Measurements from ENCODE around the gene PCGF3. TPM values are rescaled to one million over a fixed set of nuclear protein-coding genes. Genes with fewer than 3 reads are reported as not detected.

PCGF3 gene
- total RNA-seq, 4 donors from 2014 or later = 17.7 to 80.6 (median 53.4) TPM

DNA sequence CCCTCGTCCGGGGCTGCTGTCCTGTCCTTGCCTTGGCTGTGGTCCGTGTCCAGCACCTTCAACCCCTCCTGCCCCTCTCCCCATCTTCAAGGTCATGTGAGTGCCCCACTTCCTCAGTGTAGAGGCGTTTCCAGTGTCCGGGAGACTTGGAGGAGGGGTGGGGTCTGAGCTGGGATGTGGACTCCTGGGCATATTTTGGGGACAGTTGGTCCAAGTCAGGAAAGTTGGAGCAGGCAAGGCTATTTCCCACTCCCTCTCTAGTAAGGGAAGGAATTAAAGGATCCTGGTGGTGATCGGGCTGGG is 3.0 kb downstream of the PCGF3 start:
- Histone ChIP-seq H3K4me1 (peaks cover 0 to 15% of the 10 kb centered on the region in 2 donors), H3K36me3 (no peaks in the 10 kb centered on the region), H3K4me3 (no peak overlapping the region), H3K9me3 (no peaks in the 10 kb centered on the region), H3K27me3 (no peaks in the 10 kb centered on the region), H3K27ac (no peak overlapping the region)
- DNase-seq = no peak
- TF ChIP-seq, protein P1, sequence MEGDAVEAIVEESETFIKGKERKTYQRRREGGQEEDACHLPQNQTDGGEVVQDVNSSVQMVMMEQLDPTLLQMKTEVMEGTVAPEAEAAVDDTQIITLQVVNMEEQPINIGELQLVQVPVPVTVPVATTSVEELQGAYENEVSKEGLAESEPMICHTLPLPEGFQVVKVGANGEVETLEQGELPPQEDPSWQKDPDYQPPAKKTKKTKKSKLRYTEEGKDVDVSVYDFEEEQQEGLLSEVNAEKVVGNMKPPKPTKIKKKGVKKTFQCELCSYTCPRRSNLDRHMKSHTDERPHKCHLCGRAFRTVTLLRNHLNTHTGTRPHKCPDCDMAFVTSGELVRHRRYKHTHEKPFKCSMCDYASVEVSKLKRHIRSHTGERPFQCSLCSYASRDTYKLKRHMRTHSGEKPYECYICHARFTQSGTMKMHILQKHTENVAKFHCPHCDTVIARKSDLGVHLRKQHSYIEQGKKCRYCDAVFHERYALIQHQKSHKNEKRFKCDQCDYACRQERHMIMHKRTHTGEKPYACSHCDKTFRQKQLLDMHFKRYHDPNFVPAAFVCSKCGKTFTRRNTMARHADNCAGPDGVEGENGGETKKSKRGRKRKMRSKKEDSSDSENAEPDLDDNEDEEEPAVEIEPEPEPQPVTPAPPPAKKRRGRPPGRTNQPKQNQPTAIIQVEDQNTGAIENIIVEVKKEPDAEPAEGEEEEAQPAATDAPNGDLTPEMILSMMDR (IDR thresholded peaks at IDR 0.05) = no peak
- no peak for TF ChIP-seq POLR2A (IDR thresholded peaks at IDR 0.05)
- intact Hi-C loops (cut with DNase I; ENCODE audit: low total_unique reads) = no loop called here

DNA sequence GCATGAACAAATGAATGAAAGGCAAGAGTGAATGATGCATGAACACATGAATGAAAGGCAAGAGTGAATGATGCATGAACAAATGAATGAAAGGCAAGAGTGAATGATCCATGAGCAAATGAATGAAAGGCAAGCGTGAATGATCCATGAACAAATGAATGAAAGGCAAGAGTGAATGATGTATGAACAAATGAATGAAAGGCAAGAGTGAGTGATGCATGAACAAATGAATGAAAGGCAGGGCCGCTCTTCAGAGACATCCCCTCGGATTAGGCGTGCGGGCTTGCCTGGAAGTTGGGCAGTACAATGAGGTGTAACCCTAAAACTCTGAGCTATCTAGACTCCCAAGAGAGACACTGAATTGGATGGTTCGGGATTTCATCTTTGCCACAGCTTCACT is 3.7 kb downstream of the PCGF3 start:
- Histone ChIP-seq H3K4me3 (no peak overlapping the region), H3K9me3 (no peaks in the 10 kb centered on the region), H3K27ac (no peak overlapping the region), H3K36me3 (no peaks in the 10 kb centered on the region), H3K27me3 (no peaks in the 10 kb centered on the region), H3K4me1 (peaks cover 0 to 15% of the 10 kb centered on the region in 2 donors)
- DNase-seq = no peak
- intact Hi-C loops (cut with DNase I; ENCODE audit: low total_unique reads) = no loop called here
- TF ChIP-seq, protein P1 (IDR thresholded peaks at IDR 0.05) = no peak
- TF ChIP-seq POLR2A (IDR thresholded peaks at IDR 0.05) = no peak

DNA sequence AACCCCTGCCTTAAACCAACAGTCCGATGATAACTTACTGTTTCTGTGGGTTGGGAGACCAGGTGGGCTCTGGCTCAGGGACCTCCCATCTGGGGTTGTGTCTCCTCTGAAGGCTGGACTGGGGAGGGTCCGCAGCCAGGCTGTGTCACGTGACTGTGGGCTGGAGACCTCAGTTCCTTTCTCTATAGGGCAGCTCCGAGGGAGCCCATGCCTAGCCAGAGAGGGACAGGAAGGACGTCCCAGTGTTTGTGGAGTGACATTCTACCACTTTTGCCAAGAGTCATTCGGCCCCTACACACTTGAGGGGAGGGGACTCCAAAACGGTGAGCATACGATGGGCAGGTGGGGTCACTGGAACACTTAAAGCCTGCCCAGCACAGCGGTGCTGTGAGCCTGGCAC is 4.5 kb downstream of the PCGF3 start:
- intact Hi-C loops (cut with DNase I; ENCODE audit: low total_unique reads) = no loop called here
- Histone ChIP-seq H3K4me3 (no peak overlapping the region), H3K27me3 (no peaks in the 10 kb centered on the region)

DNA sequence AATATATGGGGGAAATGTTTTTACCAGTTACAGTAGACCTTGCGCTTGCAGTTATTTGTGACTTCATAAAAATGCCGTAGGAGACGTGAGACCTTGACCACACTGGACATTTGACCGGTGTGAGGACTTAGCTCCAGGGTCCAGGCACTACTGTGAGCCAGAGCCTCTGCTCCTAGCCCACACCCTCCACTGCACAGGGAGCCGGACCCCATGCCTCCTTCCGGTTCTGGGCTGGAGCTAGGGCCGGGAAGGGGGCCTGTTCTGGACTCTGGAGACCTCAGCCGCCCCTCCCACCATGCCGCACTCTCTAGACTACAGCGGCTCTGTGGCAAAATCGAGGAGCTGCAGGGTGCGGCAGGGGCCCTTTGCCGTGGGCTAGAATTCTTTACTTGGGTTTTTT is 5.3 kb downstream of the PCGF3 start:
- H3K36me3 ChIP-seq = no peaks in the 10 kb centered on the region
- no peak overlapping the region for H3K27ac ChIP-seq
- no peak for DNase-seq
- no peaks in the 10 kb centered on the region for H3K9me3 ChIP-seq
- no peaks in the 10 kb centered on the region for H3K27me3 ChIP-seq
- intact Hi-C loops (cut with DNase I; ENCODE audit: low total_unique reads) = no loop called here
- no peak for TF ChIP-seq POLR2A (IDR thresholded peaks at IDR 0.05)
- H3K4me1 ChIP-seq = peaks cover 0 to 11% of the 10 kb centered on the region in 2 donors
- H3K4me3 ChIP-seq = no peak overlapping the region

More for the DNA sequence above, 4.5 kb downstream of the PCGF3 start:
- Histone ChIP-seq H3K36me3 (no peaks in the 10 kb centered on the region), H3K27ac (no peak overlapping the region), H3K4me1 (peaks cover 0 to 13% of the 10 kb centered on the region in 2 donors), H3K9me3 (no peaks in the 10 kb centered on the region)
- no peak for DNase-seq
- no peak for TF ChIP-seq POLR2A (IDR thresholded peaks at IDR 0.05)
- TF ChIP-seq, protein P1 (IDR thresholded peaks at IDR 0.05) = no peak

DNA sequence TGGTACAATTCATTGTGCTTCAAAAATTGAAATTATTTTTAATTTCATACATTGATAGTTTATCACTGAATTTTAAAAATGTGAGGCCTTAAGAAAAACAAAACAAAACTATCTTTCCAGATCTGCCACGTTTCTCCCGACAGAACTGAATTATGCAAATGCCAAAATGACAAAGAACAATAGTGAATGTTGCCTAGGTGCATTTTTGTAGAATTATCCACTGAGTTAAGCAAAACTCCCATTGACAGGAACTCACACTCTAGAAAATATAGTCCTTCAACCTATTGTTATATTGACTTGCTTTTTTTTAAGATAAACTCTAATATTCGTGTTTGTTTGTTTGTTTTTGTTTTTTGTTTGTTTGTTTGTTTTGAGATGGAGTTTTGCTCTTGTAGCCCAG is 6.5 kb downstream of the PCGF3 start:
- no peaks in the 10 kb centered on the region for H3K36me3 ChIP-seq
- H3K27me3 ChIP-seq = no peaks in the 10 kb centered on the region
- no peak overlapping the region for H3K4me3 ChIP-seq
- TF ChIP-seq, protein P1 (IDR thresholded peaks at IDR 0.05) = no peak
- TF ChIP-seq POLR2A (IDR thresholded peaks at IDR 0.05) = no peak
- H3K27ac ChIP-seq = no peak overlapping the region
- peaks cover 0 to 11% of the 10 kb centered on the region in 2 donors for H3K4me1 ChIP-seq
- H3K9me3 ChIP-seq = no peaks in the 10 kb centered on the region
- DNase-seq = no peak
- intact Hi-C loops (cut with DNase I; ENCODE audit: low total_unique reads) = no loop called here

All from uterus (tissue), 4 donors.